Measurements from ENCODE around the gene OAS2.

DNA sequence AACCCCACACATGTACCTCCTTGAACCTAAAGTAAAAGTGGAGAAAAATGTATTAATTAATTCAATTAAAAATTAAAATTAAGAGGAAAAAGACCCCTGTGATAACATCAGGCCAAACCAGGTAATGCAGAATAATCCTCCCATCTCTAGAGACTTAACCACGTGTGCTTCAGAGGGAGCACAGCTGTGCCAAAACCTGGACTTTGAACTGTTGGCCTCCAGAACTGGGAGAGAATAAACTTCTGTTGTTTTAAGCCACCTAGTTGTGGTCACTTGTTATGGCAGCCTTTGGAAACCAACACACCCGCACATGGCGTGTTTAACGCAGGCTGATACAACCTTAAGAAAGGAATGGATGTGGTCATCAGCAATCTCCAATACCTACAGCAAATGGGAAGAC, 23.8 kb downstream of the OAS2 start:
- TF ChIP-seq EZH2 (IDR thresholded peaks at IDR 0.05; ENCODE audit: low read length, unreplicated experiment) (no peak), EZH2phosphoT487 (IDR thresholded peaks at IDR 0.05; ENCODE audit: borderline replicate concordance, low read length) (no peak)
- TF ChIP-seq, protein P1, sequence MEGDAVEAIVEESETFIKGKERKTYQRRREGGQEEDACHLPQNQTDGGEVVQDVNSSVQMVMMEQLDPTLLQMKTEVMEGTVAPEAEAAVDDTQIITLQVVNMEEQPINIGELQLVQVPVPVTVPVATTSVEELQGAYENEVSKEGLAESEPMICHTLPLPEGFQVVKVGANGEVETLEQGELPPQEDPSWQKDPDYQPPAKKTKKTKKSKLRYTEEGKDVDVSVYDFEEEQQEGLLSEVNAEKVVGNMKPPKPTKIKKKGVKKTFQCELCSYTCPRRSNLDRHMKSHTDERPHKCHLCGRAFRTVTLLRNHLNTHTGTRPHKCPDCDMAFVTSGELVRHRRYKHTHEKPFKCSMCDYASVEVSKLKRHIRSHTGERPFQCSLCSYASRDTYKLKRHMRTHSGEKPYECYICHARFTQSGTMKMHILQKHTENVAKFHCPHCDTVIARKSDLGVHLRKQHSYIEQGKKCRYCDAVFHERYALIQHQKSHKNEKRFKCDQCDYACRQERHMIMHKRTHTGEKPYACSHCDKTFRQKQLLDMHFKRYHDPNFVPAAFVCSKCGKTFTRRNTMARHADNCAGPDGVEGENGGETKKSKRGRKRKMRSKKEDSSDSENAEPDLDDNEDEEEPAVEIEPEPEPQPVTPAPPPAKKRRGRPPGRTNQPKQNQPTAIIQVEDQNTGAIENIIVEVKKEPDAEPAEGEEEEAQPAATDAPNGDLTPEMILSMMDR (conservative IDR thresholded peaks at IDR 0.05; ENCODE audit: low read depth, low read length), result no peak; the same call in 1 of the 2 replicates
